ENCODE results near the gene KRT85. TPM values are rescaled to one million over a fixed set of nuclear protein-coding genes. Genes with fewer than 3 reads are reported as not detected.
"Not testable (repeated sequence)": the region's sequence is repeated elsewhere in the genome, so short reads cannot be mapped to it uniquely, and the experiment has no call there.

The KRT85 gene
- total RNA-seq, 1 donor from 2014 or later: not detected

GRCh38 chr12:52350021-52350620 lies 17.2 kb downstream of the KRT85 start:
- H3K4me3 ChIP-seq (ENCODE audit: low read depth, low read length): no peak overlapping the region
- no peak for TF ChIP-seq CTCF (IDR thresholded peaks at IDR 0.05; ENCODE audit: insufficient read depth, low read length, poor library complexity, severe bottlenecking)
- H3K36me3 ChIP-seq (ENCODE audit: control insufficient read depth, insufficient read depth, low read length): no peaks in the 10 kb centered on the region
- H3K27me3 ChIP-seq (ENCODE audit: control insufficient read depth, insufficient read depth, low read length): peaks cover 15% of the 10 kb centered on the region
- no peak for DNase-seq (ENCODE audit: low read depth)

DNA sequence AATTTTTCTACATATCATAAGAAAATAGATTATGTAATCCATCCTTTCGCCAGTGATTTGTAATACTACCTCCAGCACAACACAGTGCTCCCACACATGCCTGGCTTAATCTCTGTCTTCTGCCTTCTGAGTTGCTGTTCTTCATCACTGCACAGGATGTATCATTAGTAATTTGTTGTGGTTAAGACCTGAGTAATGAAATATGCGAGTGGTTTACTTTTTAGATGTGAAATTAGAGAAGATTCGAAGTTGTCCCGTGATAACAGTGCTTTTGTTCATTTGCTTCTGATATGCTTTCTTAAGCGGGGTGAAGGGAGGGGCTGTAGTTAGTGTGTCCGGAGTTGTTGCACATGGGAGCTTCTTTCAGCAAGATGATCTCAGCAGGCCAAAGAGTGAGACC lies 18.1 kb downstream of the KRT85 start:
- Histone ChIP-seq H3K27me3 (ENCODE audit: control insufficient read depth, insufficient read depth, low read length) (peaks cover 14% of the 10 kb centered on the region), H3K4me3 (ENCODE audit: low read depth, low read length) (no peak overlapping the region), H3K36me3 (ENCODE audit: control insufficient read depth, insufficient read depth, low read length) (no peaks in the 10 kb centered on the region)
- TF ChIP-seq CTCF (IDR thresholded peaks at IDR 0.05; ENCODE audit: insufficient read depth, low read length, poor library complexity, severe bottlenecking): no peak
- peak; percentile 35 for DNase-seq (ENCODE audit: low read depth)

DNA sequence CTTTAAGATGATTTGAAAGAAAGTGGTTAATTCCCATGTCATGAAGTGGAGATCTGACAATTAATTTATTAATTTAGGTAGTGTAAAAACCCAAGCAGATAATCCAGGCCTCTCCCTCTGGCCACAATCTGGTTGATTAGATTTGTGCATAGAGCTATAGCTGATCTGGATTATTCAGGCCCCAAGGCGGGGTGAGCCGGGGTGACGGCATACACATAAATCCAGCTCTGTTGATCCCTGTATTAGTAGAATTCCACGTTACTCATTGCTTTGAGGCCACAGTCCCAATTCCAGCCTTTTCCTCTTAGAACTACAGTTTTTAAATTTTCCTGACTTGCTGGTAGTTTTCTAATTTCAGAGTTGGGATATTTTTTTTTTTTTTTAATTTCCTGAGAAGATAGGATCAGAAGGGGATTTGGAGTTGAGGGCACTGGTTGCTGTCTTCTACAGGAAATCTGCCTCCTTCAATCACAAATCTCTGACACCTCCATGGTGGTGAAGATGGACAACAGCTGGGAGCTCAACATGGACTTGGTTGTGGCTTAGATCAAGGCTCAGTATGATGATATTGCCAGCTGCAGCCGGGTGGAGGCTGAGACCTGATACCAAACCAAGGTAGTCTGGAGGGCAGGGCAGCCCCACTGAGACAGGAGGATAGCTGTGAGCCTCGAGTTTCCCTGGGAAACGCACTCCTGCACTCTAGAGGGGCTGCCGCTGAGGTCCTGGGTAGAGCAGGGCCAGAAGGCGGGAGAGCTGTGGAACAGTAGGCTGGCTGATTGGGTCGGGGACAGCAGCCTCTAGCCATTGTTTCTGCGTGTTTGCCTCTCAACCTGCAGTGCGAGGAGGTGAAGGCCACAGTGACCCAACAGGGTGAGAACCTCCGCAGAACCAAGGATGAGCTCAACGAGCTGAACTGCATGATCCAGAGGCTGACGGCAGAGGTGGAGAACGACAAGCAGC lies 19.4 kb downstream of the KRT85 start:
- Histone ChIP-seq H3K4me3 (ENCODE audit: low read depth, low read length) (no peak overlapping the region), H3K36me3 (ENCODE audit: control insufficient read depth, insufficient read depth, low read length) (no peaks in the 10 kb centered on the region), H3K27me3 (ENCODE audit: control insufficient read depth, insufficient read depth, low read length) (peaks cover 9% of the 10 kb centered on the region)
- no peak for TF ChIP-seq CTCF (IDR thresholded peaks at IDR 0.05; ENCODE audit: insufficient read depth, low read length, poor library complexity, severe bottlenecking)
- DNase-seq (ENCODE audit: low read depth): no peak

DNA sequence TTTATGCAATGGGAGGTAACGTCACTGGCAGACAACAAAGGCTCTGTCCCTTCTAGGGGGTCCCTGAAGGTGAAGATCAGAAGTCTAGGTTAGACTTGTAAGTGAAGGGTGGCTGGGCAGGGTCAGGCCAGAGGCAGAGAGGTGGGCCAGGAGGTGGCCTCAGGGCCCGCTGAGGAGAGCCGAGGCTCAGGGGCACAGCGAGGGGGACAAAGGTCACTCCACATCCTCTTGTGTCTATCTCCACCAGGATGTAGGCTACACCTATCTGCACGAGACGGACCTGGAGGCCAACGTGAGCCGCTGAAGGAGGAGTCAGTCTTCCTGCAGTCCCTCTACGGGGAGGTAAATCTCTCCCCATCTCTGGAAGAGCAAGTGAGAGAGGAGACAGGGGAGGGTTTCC lies 20.3 kb downstream of the KRT85 start:
- TF ChIP-seq CTCF (IDR thresholded peaks at IDR 0.05; ENCODE audit: insufficient read depth, low read length, poor library complexity, severe bottlenecking): no peak
- Histone ChIP-seq H3K4me3 (ENCODE audit: low read depth, low read length) (no peak overlapping the region), H3K27me3 (ENCODE audit: control insufficient read depth, insufficient read depth, low read length) (peaks cover 5% of the 10 kb centered on the region), H3K36me3 (ENCODE audit: control insufficient read depth, insufficient read depth, low read length) (no peaks in the 10 kb centered on the region)
- no peak for DNase-seq (ENCODE audit: low read depth)

GRCh38 chr12:52346593-52346992 lies 20.7 kb downstream of the KRT85 start:
- no peak for TF ChIP-seq CTCF (IDR thresholded peaks at IDR 0.05; ENCODE audit: insufficient read depth, low read length, poor library complexity, severe bottlenecking)
- DNase-seq (ENCODE audit: low read depth): no peak
- Histone ChIP-seq H3K27me3 (ENCODE audit: control insufficient read depth, insufficient read depth, low read length) (peaks cover 5% of the 10 kb centered on the region), H3K36me3 (ENCODE audit: control insufficient read depth, insufficient read depth, low read length) (no peaks in the 10 kb centered on the region), H3K4me3 (ENCODE audit: low read depth, low read length) (no peak overlapping the region)

- not testable (repeated sequence) for DNase-seq (ENCODE audit: low read depth); H3K27me3 ChIP-seq (ENCODE audit: control insufficient read depth, insufficient read depth, low read length); H3K4me3 ChIP-seq (ENCODE audit: low read depth, low read length); H3K36me3 ChIP-seq (ENCODE audit: control insufficient read depth, insufficient read depth, low read length)
Observed at GRCh38 chr12:52345041-52345440, 22.2 kb downstream of the KRT85 start.
